Heart right ventricle (tissue), 16 donors: ENCODE measurements around the gene SLC11A1. TPM values are rescaled to one million over a fixed set of nuclear protein-coding genes. Genes with fewer than 3 reads are reported as not detected.

Experiments used
- ATAC-seq, 8 donors: fragments of 200-7000 bp; cut with Tn5 transposase; one replicate each; pipeline ENCODE4 v1.9.1; 2020; ENCODE audit warnings: mild to moderate bottlenecking in 8 of 8, moderate library complexity in 8 of 8, moderate number of reproducible peaks in 1 of 8
- DNase-seq, 2 donors: peaks; one replicate each; pipeline ENCODE4 v3.0.0-alpha.2; 2020
- H3K27ac ChIP-seq, 10 donors: fragments of 200-600 bp; sonication (generic) in 2 of 10; one replicate each; pipeline versions ENCODE4 v1.5.0 to v1.8.0; 2020 to 2022; ENCODE audit warnings: mild to moderate bottlenecking in 3 of 10
- H3K27me3 ChIP-seq, 7 donors: fragments of 200-600 bp; one replicate each; pipeline ENCODE4 v1.8.0; 2021 to 2022; ENCODE audit warnings: mild to moderate bottlenecking in 2 of 7
- H3K36me3 ChIP-seq, 9 donors: fragments of 200-600 bp; sonication (generic) in 1 of 9; one replicate each; pipeline versions ENCODE4 v1.5.0 to v1.8.0; 2020 to 2022; ENCODE audit warnings: mild to moderate bottlenecking in 2 of 9
- H3K4me1 ChIP-seq, 9 donors: fragments of 200-600 bp; sonication (generic) in 1 of 9; one replicate each; pipeline versions ENCODE4 v1.5.0 to v1.8.0; 2020 to 2022; ENCODE audit warnings: mild to moderate bottlenecking in 4 of 9
- H3K4me3 ChIP-seq, 10 donors: fragments of 200-600 bp; sonication (generic) in 2 of 10; one replicate each; pipeline versions ENCODE4 v1.5.0 to v1.8.0; 2020 to 2022; ENCODE audit warnings: mild to moderate bottlenecking in 7 of 10, moderate library complexity in 2 of 10
- H3K9me3 ChIP-seq, 11 donors: fragments of 200-600 bp in 10 of 11; sonication (generic) in 2 of 11; one replicate each; pipeline versions ENCODE4 v1.5.0 to v1.8.0; 2013 to 2022; ENCODE audit warnings: mild to moderate bottlenecking in 2 of 11, control low read depth in 1 of 11, moderate library complexity in 1 of 11
- CTCF ChIP-seq, 9 donors: fragments of 200-600 bp; sonication (generic) in 2 of 9; IDR thresholded peaks; one replicate each; pipeline versions ENCODE4 v1.5.0 to v1.8.0; 2021 to 2022; ENCODE audit warnings: antibody characterized with exemption in 9 of 9, mild to moderate bottlenecking in 5 of 9, moderate library complexity in 1 of 9
- WGBS, 2 donors: extraction: QIAGEN DNeasy Blood & Tissue Kit; methylation state at CpG; one replicate each; pipeline ENCODE4 v1.1.7; 2013; ENCODE audit warnings: inconsistent platforms in 1 of 2; 5-methylcytosine and 5-hydroxymethylcytosine counted together
- intact Hi-C, 10 donors: fragments of 100-400 bp; cut with DNase I; formaldehyde crosslinking; loops; one replicate each; pipeline versions ENCODE4 v1.11.1 to v1.14.2; 2022
- polyA plus RNA-seq, 2 donors: library from polyadenylated mRNA; stranded (reverse); fragments of 200-250 nt; gene quantifications; one replicate each; pipeline ENCODE4 v1.2.3, GENCODE V29; 2013
- total RNA-seq, 10 donors: library from RNA; stranded (reverse); fragmentation: NEBNext Ultra II Directional in 3 of 10; extraction: Animal tissue kit (Norgen Biotek cat#: 25700) in 3 of 10; gene quantifications; one replicate each; pipeline versions ENCODE4 v1.2.1 to v1.2.4, GENCODE V29; 2021 to 2023
- donor health status: Arrhythmogenic right ventricular cardiomyopathy.
- donor health status: ischemic (EF 13 %, LVEDD 7.1; RV severe dilation, severe dysfunction).
- donor health status: healthy with polysubstance abuse.
- donor health status: DM: no; HTN: yes; CAD: no.
- donor health status: DM: no; HTN: no; CAD: no.
- donor health status: ischemic (EF 25% LVEDD 6.9; RV normal size, moderate dysfunction).
- donor health status: ischemic (EF 25% LVEDD 5.7; RV mildly dilated, moderate dysfunction).
- donor health status: healthy.
- donor health status: DM: yes; HTN: yes; CAD: no.
- donor health status: Ischemic cardiomyopathy.
- donor health status: ischemic (EF 35%, LVEDD 5.7; RV mildly dilated, moderate dysfunction).
- donor health status: nonischemic (EF 11% LVEDD 7.7; RV severe dilation, severe dysfunction).
- donor health status: DM: yes; HTN: yes; CAD: no.
- donor health status: PGD.
- donor health status: ischemic (EF 29% LVEDD 5.4; RV normal size, mild dysfunction).
- donor health status: nonischemic (EF 23%, LVEDD 6.1; RV moderate dilation, normal function).

Gene SLC11A1
- total and polyA plus RNA-seq, 12 donors: 0.64 to 9.1 (median 4.4) TPM

GRCh38 chr2:218405086-218405745, 23.1 kb downstream of the SLC11A1 start:
- ATAC-seq: peak in 2 of 8 donors; percentile 0 to 1
- no peaks in the 10 kb centered on the region for H3K27me3 ChIP-seq
- whole genome bisulfite sequencing, 2 donors: 40 to 44% methylated on average over 8 of the region's 8 CpGs
- no peaks in the 10 kb centered on the region for H3K9me3 ChIP-seq
- H3K27ac ChIP-seq: peak overlapping the region; percentile 81 to 95 (median 92)
- H3K4me1 ChIP-seq: peaks cover 30 to 69% (median 55%) of the 10 kb centered on the region in 9 donors
- peaks cover 0 to 45% (median 37%) of the 10 kb centered on the region in 9 donors for H3K36me3 ChIP-seq
- no peak for DNase-seq
- intact Hi-C loops: loop anchor here in 8 of 10 donors (5.0 to 10.0 kb wide), 6 partner anchors 57 to 252 kb away; partner anchors contain the start of genes BCS1L (in 3 of the 8) and ZNF142 (in 3 of the 8)
- TF ChIP-seq CTCF (IDR thresholded peaks at IDR 0.05): no peak
- peak overlapping the region in 9 of 10 donors; percentile 28 to 63 (median 48) for H3K4me3 ChIP-seq

- H3K9me3 ChIP-seq: no peaks in the 10 kb centered on the region
- DNase-seq (peak in 1 of 2 donors; percentile 45), ATAC-seq (peak in 7 of 8 donors; percentile 0 to 21 (median 2))
- no peaks in the 10 kb centered on the region for H3K27me3 ChIP-seq
- H3K4me3 ChIP-seq: peak overlapping the region in 9 of 10 donors; percentile 28 to 63 (median 48)
- H3K4me1 ChIP-seq: peaks cover 30 to 69% (median 55%) of the 10 kb centered on the region in 9 donors
- H3K36me3 ChIP-seq: peaks cover 0 to 45% (median 37%) of the 10 kb centered on the region in 9 donors
- WGBS, 2 donors: 3 to 4% methylated on average over 15 of the region's 15 CpGs
- intact Hi-C loops: loop anchor here in 8 of 10 donors (2.0 to 10.0 kb wide), 9 partner anchors 57 to 252 kb away; partner anchors contain the start of genes BCS1L (in 3 of the 8) and ZNF142 (in 3 of the 8)
- peak overlapping the region; percentile 81 to 95 (median 92) for H3K27ac ChIP-seq
- TF ChIP-seq CTCF (IDR thresholded peaks at IDR 0.05): no peak
Measured at GRCh38 chr2:218405746-218406208, 23.7 kb downstream of the SLC11A1 start.

GRCh38 chr2:218406209-218406948, 24.3 kb downstream of the SLC11A1 start:
- 1% methylated on average over 43 to 56 of the region's 56 CpGs for WGBS, 2 donors
- Histone ChIP-seq H3K9me3 (no peaks in the 10 kb centered on the region), H3K27ac (peak overlapping the region; percentile 81 to 95 (median 92)), H3K36me3 (peaks cover 0 to 41% (median 35%) of the 10 kb centered on the region in 9 donors), H3K4me1 (peaks cover 27 to 63% (median 50%) of the 10 kb centered on the region in 9 donors), H3K4me3 (peak overlapping the region; percentile 19 to 63 (median 50)), H3K27me3 (no peaks in the 10 kb centered on the region)
- DNase-seq: peak; percentile 97 to 99
- intact Hi-C loops: loop anchor here in 8 of 10 donors (2.0 to 10.0 kb wide), 9 partner anchors 56 to 251 kb away; partner anchors contain the start of genes BCS1L (in 3 of the 8) and ZNF142 (in 3 of the 8)
- peak; percentile 55 to 88 (median 78) for TF ChIP-seq CTCF (IDR thresholded peaks at IDR 0.05)
- peak; percentile 86 to 92 (median 88) for ATAC-seq
